K562 (cell line): Measurements from ENCODE around the gene NCOA6. TPM values are rescaled to one million over a fixed set of nuclear protein-coding genes. Genes with fewer than 3 reads are reported as not detected.

Source experiments
- BDP1 ChIP-seq: IDR thresholded peaks from 3 replicates; pipeline ENCODE4 v1.6.1; 2011; ENCODE audit not compliant: insufficient read length, insufficient read depth
- CREB1 ChIP-seq, 2 experiments: sonication (generic) in 1 of 2; formaldehyde crosslinking in 1 of 2; IDR thresholded peaks; 2 replicates each; pipeline versions ENCODE4 v1.6.1 to v1.8.0; 2012 to 2022; ENCODE audit warnings: inconsistent platforms in 1 of 2, mild to moderate bottlenecking in 1 of 2, missing genetic modification reagents in 1 of 2, moderate library complexity in 1 of 2
- DIDO1 ChIP-seq: fragments of 450-650 bp; IDR thresholded peaks from 2 replicates; pipeline ENCODE4 v1.6.1; 2016; ENCODE audit warnings: low read depth, missing biosample characterization, missing genetic modification characterization
- IFI16 ChIP-seq: fragments of 250-450 bp; sonication (Bioruptor Pico); IDR thresholded peaks from 2 replicates; pipeline ENCODE4 v2.1.2; 2022; ENCODE audit warnings: mild to moderate bottlenecking, inconsistent platforms
- NEUROD1 ChIP-seq: fragments of 150-350 bp; IDR thresholded peaks from 2 replicates; pipeline ENCODE4 v1.6.1; 2014; ENCODE audit warnings: borderline replicate concordance, low read length, low read depth; ENCODE audit not compliant: partially characterized antibody
- NRF1 ChIP-seq, 2 experiments: fragments of 450-650 bp; IDR thresholded peaks in 1 of 2; conservative IDR thresholded peaks in 1 of 2; 2 replicates each; pipeline ENCODE4 v1.6.1; 2014; ENCODE audit warnings: mild to moderate bottlenecking in 2 of 2
- SIX5 ChIP-seq, 2 experiments: IDR thresholded peaks; 2 replicates each; pipeline ENCODE4 v1.6.1; 2011; ENCODE audit warnings: low read length in 2 of 2, borderline replicate concordance in 1 of 2, low read depth in 1 of 2, mild to moderate bottlenecking in 1 of 2, moderate library complexity in 1 of 2; ENCODE audit not compliant: insufficient read depth in 1 of 2
- SREBF1 ChIP-seq: fragments of 150-350 bp; IDR thresholded peaks from 2 replicates; pipeline ENCODE4 v1.6.1; 2014; ENCODE audit warnings: antibody characterized with exemption, low read depth, low read length, borderline replicate concordance
- VEZF1 ChIP-seq: fragments of 200-800 bp; sonication (Bioruptor generic); IDR thresholded peaks from 2 replicates; pipeline ENCODE4 v1.6.1; 2017; ENCODE audit warnings: missing genetic modification characterization, missing compliant biosample characterization
- ZBED1 ChIP-seq: IDR thresholded peaks from 2 replicates; pipeline ENCODE4 v1.6.1; 2014
- ZBTB2 ChIP-seq: fragments of 450-650 bp; IDR thresholded peaks from 2 replicates; pipeline ENCODE4 v1.6.1; 2016; ENCODE audit warnings: antibody characterized with exemption
- ZFPM2 ChIP-seq: fragments of 250-450 bp; sonication (Bioruptor Pico); IDR thresholded peaks from 2 replicates; pipeline ENCODE4 v1.5.1; 2022; ENCODE audit warnings: mild to moderate bottlenecking
- ZNF224 ChIP-seq: sonication (generic); formaldehyde crosslinking; IDR thresholded peaks from 2 replicates; pipeline ENCODE4 v1.8.0; 2022; ENCODE audit warnings: mild to moderate bottlenecking, missing genetic modification reagents
- ZNF318 ChIP-seq, 2 experiments: fragments of 450-650 bp; IDR thresholded peaks; 2 replicates each; pipeline ENCODE4 v1.6.1; 2016; ENCODE audit warnings: mild to moderate bottlenecking in 2 of 2, borderline replicate concordance in 1 of 2, low read depth in 1 of 2, moderate library complexity in 1 of 2
- polyA plus RNA-seq, 8 experiments: library from polyadenylated mRNA; depleted of rRNA in 4 of 8; stranded (reverse) in 5 of 8; unstranded in 3 of 8; fragments of >200 nt; fragmentation: Nextera tagmentation in 2 of 8; fragmentation: Illumina TruSeq in 1 of 8; extraction: Ambion mirVana in 2 of 8; extraction: Trizol in 1 of 8; gene quantifications; 2 replicates each; pipeline versions ENCODE4 v1.2.1 to v1.2.3, GENCODE V29; 2011 to 2014; ENCODE audit warnings: inconsistent platforms in 1 of 8, missing spikeins in 1 of 8
- total RNA-seq, 7 experiments: library from RNA; depleted of rRNA in 6 of 7; stranded (reverse); fragments of >200 nt in 6 of 7; fragmentation: Illumina TruSeq in 2 of 7; extraction: Trizol in 2 of 7; gene quantifications; 2 replicates each; pipeline versions ENCODE4 v1.2.1 to v1.2.3, GENCODE V29; 2011 to 2021; ENCODE audit warnings: low replicate concordance in 1 of 7

The NCOA6 gene
- total and polyA plus RNA-seq, 9 of the 15 experiments (the other 6 are each of a cell fraction or from before 2014, with no cell fraction given) = 6.1 to 25.0 (median 9.5) TPM

DNA sequence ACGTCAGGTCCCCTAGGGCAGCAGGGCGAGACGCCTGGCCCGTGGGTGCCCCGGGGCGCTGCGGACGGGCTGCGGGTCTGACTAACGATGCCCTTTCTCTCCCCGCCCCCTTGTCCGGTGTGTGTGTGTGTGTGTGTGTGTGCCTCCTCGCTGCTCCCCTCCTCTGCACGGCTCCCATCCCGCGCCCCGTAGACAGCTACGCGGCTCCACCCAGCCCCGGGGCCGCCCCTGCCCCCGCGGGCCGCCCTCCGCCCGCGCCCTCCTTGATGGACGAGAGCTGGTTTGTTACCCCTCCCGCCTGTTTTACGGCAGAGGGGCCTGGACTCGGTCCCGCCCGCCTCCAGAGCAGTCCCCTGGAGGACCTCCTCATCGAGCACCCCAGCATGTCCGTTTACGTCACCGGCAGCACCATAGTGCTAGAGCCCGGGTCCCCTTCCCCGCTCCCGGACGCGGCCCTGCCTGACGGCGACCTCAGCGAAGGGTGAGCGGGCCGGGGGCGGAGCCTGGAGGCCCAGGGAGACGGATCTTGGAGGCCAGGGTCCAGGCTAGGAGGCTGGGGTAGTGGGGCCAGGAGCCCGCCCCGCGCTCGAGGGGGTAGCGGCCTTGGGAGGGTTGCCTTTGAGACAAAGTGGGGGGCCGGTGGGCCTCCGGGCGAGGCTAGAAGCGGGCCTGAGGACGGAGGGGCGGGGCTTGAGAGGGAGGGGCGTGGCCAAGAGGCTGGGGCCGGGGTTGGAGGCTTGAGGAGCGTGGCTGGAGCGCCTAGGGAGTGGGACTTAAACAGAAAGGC, 116.2 kb downstream of the NCOA6 start (continued):
- no peak for TF ChIP-seq ZNF318 (IDR thresholded peaks at IDR 0.05; ENCODE audit: borderline replicate concordance in 1 of 2, low read depth in 1 of 2)
- TF ChIP-seq IFI16 (CRISPR knock-in tag) = no peak
- TF ChIP-seq VEZF1 (CRISPR knock-in tag) = peak; percentile 75
- no peak for TF ChIP-seq SIX5 (IDR thresholded peaks at IDR 0.05; ENCODE audit: borderline replicate concordance in 1 of 2, insufficient read depth in 1 of 2, low read depth in 1 of 2, low read length in 2 of 2)
- TF ChIP-seq CREB1 (IDR thresholded peaks at IDR 0.05) = no peak; the same call in 1 of the 2 replicates
- peak; percentile 58; the same call in 1 of the 2 replicates for TF ChIP-seq CREB1 (CRISPR knock-in tag; IDR thresholded peaks at IDR 0.05)
- no peak for TF ChIP-seq SREBF1
- no peak for TF ChIP-seq ZFPM2 (CRISPR knock-in tag)
- TF ChIP-seq ZNF224 (CRISPR knock-in tag) = no peak
- TF ChIP-seq ZBTB2 = no peak
- TF ChIP-seq BDP1 = no peak
- peak in 1 of 2 experiments; percentile 39; a peak in 1 of 4 replicates for TF ChIP-seq NRF1 (conservative IDR thresholded peaks at IDR 0.05 in 1 of 2, IDR thresholded peaks at IDR 0.05 in 1 of 2)
- TF ChIP-seq NEUROD1 = peak; percentile 11
- TF ChIP-seq DIDO1 (tag) = no peak
- TF ChIP-seq ZBED1 = no peak
